HG02970 (cell line): ENCODE results near the gene ABITRAM.
"Not testable (repeated sequence)": the region's sequence is repeated elsewhere in the genome, so short reads cannot be mapped to it uniquely, and the experiment has no call there.

Experiments
- ATAC-seq: cut with Tn5 transposase; IDR thresholded peaks from one replicate; pipeline ENCODE4 v1.9.1; 2021; ENCODE audit warnings: mild to moderate bottlenecking, moderate library complexity, moderate number of reproducible peaks; ENCODE audit not compliant: unreplicated experiment, low FRiP score

ABITRAM gene

DNA sequence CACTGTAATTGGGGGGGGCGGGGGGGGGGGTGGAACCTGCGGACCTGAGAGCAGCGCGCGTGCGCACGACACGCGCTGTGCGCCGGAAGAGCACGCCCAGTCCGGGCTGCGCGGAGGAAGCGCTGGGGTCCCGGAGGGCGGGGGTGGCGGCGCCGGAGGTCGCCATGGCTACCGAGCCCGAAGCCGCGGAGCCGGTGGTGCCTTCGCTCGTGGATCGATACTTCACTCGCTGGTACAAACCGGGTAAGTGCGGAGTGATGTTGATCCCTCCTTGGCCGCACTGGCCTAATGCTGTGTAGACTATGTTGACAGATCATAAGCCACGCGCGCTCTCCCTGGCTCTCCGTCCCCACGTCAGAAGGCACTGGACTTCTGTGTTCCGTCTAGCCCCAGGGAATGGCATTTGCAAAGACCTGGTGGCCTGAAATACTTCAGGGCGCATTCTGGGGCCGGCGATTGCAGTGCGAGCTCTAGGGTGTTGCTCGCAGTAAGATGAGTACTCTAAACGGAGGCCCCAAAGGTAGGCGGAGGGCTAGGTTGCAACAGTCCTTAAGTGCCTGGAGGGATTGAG, at the start of gene ABITRAM:
Gene ABITRAM (plus strand): TSS at position 78 of the 571 bp plus-strand sequence. CDS start 87 bp downstream, at position 165.
- ATAC-seq = peak; percentile 81

DNA sequence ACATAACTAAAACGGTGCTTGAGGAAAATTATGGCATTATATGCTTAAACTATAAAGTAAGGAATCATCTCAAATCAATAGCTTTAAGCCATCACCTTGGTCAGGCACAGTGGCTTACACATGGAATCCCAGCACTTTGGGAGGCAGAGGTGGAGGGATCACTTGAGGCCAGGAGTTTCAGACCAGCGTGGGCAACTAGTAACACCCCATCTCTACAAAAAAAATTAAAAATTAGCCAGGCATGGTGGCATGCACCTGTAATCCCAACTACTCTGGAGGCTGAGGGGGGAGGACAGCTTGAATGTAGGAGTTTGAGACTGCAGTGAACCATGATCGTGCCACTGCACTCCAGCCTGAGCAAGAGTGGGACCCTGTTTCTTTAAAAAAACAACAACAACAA, 49.5 kb upstream of the ABITRAM start:
- no peak for ATAC-seq

DNA sequence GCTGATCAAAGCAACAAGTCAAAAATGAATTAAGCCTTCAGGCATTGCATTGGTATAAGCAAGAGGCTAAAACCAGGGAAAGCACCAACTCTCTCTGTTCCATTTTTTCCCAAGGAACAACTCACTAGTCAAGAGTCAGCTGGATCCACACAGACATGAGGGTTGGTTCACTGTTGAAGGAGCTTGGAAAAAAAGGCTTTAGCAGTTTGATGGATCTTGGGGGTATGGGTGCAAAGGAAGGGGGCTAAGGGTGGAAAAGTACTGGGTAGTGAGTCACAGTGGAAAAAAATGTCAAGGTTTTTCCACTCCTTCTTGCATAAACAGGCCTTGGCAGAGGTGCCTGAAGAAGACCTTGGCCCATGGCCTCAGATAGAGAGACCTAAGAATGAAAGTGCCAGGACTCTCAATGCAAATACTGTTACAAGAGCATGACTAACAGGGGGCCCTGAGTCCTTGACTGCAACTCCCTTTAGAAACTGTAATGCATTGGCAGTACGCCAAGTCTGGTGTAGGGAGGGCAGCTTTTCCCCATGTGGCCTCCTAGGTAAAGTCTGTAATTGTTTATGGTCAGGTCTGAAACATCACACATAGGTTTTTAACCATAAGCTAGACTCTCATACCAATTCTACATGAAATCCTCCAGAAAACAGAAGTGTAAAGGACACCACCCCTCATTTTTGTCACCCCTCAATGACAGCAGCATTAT, 48.4 kb upstream of the ABITRAM start:
- peak; percentile 98 for ATAC-seq

- not testable (repeated sequence) for ATAC-seq
These were observed 47.5 kb upstream of the ABITRAM start for GRCh38 chr9:108886594-108887271.

DNA sequence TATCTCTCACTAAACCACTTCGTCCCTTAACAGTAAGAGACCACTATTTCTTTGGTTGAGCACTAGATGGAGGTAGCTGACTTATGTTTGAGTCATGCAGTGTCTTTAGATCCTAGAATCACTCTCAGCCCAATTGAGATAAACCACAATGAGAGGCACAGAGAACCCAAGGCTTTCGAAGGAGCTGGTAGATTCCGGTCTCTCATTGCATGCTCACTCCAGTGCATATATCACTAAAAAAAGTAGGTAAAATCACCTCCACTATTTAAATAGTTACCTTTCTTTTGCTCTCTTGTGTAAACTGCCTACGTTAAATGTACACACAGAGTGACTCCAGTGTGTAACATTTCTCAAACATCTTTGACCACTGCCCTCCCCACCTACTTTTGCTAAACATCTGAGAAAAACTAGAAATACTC, 44.5 kb upstream of the ABITRAM start:
- ATAC-seq = no peak

GRCh38 chr9:108894225-108894997, 39.8 kb upstream of the ABITRAM start:
- no peak for ATAC-seq

DNA sequence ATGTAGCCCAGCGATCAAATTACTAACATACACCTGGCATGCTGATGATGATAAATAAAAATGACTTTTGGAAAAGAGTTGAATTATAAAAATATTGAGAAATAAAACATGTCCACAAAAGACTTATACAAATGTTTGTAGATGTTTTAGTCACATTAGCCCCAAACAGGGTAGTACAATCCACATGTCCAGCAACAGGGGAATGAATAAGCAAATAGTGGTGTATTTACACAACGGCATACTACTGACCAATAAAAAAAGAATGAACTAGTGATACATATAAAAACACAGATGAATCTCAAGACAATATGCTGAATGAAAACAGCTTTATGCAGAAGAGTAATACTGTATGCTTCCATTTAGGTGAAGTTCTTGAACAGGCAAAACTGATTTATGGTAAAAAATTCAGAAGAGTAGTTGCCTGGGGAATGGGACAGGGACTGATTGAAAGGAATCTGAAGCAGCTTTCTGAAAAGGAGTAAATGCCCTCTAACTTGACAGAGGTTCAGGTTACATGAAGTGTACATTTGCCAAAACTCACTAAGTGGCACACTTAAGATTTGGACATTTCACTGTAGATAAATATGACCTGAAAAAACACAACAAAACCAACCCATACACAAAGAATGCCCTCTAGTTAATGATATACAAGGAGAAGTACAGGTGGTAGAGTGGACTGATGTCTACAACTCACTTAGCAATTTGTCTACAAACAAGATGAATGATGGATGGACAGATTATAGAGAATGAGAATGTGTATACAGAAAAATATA, 36.7 kb upstream of the ABITRAM start:
- no peak for ATAC-seq

GRCh38 chr9:108899023-108899695, 35.0 kb upstream of the ABITRAM start:
- ATAC-seq = not testable (repeated sequence)

- no peak for ATAC-seq
These were observed 34.0 kb upstream of the ABITRAM start for GRCh38 chr9:108900176-108900575.

DNA sequence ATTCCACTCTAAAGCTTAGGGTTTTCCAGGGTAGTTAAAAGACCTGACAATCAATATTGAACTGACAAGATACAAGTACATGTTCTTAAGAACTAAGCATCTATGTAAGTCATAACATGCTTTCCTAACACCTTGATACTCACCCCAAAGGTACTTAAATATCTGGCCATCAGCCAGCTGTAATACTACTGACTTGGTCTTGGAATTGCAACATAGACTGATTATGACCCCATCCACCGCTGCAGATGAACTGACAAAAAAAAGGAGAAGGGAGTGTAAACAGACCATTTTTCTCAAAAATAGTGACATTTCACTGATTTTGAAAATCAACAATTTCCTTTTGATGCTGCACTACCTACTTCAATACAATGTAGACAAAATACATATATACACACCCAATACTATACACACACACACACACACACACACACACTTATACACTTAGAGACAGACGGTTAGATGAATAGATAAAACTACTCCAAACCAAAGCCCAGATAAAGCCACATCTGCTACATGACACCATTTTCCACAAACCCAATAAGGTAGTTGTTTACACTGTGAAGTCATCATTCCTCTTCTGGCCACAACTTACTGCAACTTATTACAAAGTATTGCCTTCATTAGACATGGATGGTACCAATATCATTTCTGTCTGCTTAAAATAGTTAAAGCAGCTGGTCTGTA, 30.6 kb upstream of the ABITRAM start:
- ATAC-seq = no peak

DNA sequence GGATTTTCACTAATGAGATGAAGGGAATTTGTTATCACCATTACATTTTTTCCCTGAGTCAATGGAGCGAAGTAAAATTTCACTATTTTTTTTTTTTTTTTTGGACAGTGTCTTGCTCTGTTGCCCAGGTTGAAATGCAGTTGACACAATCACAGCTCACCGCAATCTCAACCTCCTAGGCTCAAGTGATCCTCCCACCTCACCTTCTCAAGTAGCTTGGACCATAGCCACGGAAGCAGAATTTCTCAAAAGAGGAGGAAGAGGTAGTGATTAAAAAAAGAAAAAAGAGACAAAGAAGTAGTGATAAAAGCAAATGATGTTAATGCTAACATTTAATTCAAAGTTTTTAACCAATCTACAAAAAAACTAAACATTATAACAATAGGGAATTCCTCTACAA, 30.0 kb upstream of the ABITRAM start:
- ATAC-seq = no peak

- no peak for ATAC-seq
These were observed 28.7 kb upstream of the ABITRAM start for GRCh38 chr9:108905494-108905893.

GRCh38 chr9:108910402-108910801, 23.8 kb upstream of the ABITRAM start:
- no peak for ATAC-seq

DNA sequence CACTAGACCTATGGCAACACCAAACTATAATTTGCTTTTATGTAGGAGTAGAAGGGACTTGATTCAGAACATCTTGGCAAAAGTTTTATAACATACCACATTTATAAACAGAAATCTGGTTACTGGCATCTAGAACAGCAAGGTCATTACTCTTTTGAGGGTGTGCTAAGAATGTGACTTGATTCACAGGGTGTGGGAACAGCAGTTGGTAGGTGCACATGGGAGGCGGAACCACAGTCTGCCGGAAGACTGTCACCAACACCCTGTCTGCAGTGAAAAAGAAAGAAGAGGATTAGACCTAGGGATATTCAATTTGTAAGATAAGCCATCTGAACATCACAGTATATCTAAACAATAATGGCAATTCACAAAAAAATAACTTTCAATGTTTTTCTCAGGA, 23.3 kb upstream of the ABITRAM start:
- ATAC-seq = no peak

GRCh38 chr9:108911820-108912219, 22.4 kb upstream of the ABITRAM start:
- no peak for ATAC-seq

DNA sequence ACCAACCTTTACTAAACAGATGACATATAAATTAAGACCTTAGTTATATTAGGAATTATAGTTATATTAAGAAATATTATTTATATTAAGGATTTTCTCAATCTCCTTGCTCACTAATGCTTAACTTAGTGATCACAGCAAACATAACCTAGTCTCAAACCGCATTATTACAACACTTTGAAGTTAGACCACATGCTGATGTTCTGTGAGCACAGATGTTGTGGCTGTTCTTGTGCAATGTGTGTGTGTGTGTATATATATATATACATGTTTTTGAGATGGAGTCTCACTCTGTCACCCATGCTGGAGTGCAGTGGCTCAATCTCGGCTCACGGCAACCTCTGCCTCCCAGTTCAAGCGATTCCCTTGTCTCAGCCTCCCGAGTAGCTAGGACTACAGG, 20.8 kb upstream of the ABITRAM start:
- ATAC-seq = no peak

GRCh38 chr9:108919517-108919916, 14.7 kb upstream of the ABITRAM start:
- ATAC-seq = no peak

GRCh38 chr9:108920401-108920800, 13.8 kb upstream of the ABITRAM start:
- ATAC-seq = not testable (repeated sequence)

GRCh38 chr9:108921200-108921599, 13.0 kb upstream of the ABITRAM start:
- no peak for ATAC-seq
